ENCODE data around the gene ST13.
"Not testable (repeated sequence)": the region's sequence is repeated elsewhere in the genome, so short reads cannot be mapped to it uniquely, and the experiment has no call there.

Gene ST13

DNA sequence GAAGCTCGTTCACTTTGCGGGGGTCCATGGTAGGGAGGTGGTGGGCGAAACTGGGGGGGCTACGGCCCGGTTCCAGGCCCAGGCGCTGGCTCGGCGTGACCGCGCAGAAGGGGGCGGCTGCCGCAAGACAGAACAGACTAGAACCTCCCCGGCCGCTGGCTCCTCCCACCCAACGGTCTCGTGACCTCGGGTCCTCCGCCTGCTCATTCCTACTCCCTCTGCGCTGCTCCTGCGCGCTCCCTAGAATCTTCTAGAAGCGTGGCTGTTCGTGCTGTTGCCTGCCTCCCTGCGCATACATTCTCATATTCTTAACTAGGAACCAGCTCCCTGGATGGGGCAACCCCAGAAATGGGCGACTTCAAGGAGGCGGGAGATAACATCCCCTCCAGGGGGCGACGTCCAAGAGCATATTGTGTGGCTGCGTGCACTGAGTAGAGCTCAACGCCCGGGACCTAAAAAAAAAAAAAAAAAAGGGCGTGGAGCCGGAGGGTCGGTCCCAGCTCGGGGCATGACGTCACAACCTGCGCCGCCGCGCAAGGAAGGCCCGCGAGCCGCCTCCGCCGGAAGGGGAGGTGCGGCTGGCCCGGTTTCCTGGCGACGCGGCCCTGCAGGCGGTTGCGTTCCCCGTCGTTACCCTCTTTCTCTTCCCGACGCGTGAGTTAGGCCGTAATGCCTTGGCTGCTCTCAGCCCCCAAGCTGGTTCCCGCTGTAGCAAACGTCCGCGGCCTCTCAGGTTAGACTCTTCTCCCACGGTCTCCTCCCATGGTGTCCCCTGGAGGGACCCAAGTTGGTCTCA is at the start of gene ST13, which contains the start of gene XPNPEP3:
Gene ST13, minus strand, starts transcription at position 127 of the 796 bp plus-strand sequence. Its CDS starts 99 bp downstream, at position 28.
Gene XPNPEP3, plus strand, starts transcription at position 636 of the 796 bp plus-strand sequence. Its CDS starts 34 bp downstream, at position 670.
- DNase-seq, result peak; percentile 93

DNA sequence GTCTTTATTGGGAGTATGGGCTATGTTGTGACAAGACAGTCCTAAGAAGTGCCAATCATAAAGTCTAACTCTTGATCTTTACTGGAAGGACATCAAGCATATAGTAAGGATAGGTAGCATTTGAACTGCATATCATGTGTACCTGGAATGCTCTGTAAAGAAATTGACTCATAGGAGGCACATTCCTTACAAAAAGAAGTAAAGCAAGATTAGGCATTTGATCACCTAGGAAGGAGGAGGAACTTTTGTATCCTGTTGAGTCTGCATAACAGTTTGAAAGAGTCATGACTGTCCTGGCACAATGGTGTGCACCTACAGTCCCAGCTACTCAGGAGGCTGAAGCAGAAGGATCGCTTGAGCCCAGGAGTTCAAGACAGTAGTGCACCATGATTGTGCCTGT is 47.7 kb upstream of the ST13 start:
- DNase-seq, result no peak

DNA sequence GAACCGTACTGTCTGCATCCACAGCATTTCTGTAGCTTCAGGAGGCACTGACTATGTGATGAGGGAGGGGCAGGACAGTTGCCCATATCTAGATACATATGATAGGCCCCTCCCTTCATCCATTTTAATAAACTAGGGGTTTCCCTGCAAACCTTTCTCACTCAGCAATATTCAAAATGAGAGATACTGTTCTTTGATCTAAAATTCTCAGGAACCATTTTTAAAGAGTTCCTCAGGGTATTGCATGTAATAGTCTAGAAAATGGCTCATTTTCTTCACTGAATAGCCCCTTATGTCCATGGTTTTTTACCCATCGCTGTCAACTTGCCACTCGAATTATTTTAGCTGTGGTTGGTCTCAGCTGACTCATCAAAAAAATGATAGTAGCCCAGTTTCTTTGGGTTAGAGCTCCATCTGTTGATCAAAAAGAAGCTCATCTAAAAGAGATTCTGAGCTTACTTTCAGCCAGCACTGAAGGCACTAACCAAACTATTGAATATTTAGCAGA is 42.5 kb upstream of the ST13 start:
- DNase-seq, result peak; percentile 63

DNA sequence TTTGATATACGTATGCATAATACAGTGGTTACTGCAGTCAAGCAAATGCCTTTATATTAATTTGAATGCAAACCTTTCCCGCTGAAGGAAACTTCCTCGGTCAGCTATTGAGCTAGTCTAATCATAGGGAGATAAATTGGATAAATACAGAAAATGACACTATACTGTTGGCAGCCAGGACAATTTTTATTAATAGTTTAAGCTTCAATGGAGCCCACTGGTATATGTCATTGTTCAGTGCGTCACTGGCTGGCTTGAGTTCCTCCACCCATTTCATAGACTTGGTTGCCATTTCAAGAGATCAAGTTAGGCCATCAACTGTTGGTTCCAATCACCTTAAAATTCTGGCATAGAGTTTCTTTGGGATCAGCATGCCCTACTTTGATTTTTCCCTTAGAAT is 38.0 kb upstream of the ST13 start:
- DNase-seq, result no peak

DNA sequence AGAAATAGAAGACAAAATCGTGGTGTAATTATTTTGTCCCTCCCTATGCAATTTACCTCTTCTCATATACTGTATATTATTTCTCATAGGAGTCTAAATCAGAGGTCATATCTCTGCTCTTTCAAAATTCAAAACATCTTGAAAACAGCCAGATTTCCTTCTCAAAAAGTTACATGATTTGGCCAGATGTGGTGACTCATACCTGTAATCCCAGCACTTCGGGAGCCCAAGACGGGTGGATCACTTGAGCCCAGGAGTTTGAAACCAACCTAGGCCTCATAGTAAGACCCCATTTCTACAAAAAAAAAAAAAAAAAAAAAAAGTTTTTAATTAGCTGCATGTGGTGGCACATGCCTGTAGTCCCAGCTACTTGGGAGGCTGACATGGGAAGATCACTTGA is 34.4 kb upstream of the ST13 start:
- peak; percentile 61 for DNase-seq

DNA sequence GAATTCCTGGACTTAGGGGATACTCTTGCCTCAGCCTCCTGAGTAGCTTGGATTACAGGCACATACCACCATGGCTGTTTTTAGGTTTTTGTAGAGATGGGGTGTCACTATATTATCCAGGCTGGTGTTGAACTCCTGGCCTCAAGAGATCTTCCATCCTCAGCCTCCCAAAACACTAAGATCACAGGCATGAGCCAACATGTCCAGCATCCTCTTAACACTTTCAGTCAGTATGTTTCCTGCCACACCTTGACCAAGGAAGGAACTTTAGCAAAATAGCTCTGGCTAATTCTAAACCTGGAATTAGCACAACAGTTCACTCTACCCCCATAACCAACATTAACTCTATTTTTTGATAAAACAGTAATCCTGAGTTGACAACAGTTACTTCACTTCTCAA is 32.7 kb upstream of the ST13 start:
- no peak for DNase-seq

DNA sequence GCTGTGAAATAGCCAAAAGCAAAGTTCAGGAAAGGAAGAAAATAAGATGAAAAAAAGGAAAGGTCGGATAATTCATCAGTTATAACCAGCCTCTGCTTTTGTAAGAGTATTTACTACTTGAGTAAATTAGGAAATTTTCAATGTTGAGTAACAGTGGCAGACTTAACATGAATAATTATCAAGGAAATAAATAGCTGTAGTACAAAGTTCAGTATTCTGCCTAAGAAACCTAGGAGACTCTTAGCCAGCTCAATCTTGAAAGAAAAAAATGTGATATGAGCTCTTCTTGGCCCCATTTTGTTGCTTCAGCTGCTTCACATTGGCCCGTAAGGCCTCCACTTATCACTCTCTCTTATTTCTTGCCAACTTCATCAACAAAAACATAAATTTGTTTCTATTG is 22.5 kb upstream of the ST13 start:
- no peak for DNase-seq

DNA sequence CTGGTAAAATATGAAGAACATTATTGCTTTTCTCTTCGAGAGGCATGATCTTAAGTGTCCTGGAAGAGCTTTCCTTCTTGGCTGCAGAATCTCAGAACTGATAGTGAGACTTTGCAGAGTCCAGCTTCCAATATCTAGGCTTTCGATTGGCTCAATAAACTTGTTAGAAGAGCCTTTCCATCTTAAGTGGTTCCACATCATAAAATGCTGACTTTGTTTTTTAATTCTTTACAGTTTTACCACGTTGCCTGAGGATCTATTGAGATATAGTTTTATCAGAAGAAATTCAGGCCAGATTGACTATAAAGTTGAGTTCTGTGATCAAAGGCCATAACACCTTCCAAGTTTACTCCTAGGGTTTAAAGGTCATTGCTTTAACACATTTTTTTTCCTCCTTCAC is 21.0 kb upstream of the ST13 start:
- no peak for DNase-seq

DNA sequence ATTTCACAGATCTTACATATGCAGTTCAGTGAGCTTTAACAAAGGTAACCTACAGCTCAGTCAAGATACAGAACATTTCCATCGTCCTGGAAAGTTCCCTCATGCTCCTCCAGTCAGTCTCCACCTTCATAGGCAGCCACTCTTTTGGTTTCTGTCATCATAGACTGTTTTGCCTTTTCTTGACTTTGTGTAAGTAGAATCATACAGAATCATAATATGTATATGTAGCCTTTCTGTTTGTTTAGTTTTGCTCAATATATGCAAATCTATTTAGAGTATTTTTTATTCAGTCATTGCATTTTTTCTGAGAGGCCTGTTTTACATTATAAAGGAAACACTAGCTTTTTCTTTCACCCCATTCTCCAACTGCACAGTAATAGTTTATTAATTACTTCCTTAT is 20.5 kb upstream of the ST13 start:
- no peak for DNase-seq

DNA sequence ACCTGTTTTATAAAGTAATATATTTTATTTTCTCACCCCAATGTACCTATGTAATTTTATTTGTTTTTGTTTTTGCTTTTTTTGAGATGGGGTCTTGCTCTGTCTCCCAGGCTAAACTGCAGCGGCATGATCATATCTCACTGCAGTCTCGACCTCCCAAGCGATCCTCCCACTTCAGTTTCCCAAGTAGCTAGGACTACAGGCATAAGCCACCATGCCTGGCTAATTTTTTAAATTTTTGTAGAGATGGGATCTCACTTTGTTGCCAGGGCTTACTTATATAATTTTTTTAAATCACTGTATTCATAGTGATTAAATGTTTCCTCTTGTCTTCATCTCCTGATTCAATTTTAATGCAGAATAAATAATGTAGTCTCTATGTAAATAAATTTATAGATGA is 18.7 kb upstream of the ST13 start:
- no peak for DNase-seq

DNA sequence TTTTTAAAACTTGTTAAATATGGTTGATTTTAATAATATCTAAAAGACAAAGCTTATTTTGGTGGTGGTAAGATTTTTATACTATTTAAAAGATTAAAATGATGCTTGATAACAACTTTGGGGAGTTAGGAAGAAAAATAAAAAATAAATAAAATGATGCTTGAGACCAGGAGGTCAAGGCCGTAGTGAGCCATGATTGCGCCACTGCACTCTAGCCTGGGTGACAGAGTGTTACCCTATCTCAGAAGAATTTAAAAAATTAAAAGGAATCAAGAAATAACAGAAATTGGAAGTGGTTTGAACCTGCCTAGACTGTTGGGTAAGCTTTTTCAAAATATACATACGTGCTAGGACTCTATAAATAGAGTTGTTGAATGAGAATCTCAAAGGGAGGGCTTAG is 17.6 kb upstream of the ST13 start:
- no peak for DNase-seq

DNA sequence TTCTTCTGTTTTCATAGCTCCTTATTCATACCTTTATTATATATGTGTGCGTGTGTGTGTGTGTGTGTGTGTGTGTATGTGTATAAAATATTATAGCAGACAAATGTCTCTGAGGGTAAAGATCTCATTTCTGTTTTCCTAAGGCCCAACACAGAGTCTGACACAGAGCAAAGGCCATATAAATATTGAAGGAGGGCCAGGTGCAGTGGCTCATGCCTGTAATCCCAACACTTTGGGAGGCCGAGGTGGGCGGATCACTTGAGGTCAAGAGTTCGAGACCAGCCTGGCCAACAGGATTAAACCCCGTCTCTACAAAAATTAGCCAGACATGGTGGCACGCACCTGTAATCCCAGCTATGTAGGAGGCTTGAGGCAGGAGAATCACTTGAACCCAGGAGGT is 11.9 kb upstream of the ST13 start:
- not testable (repeated sequence) for DNase-seq

DNA sequence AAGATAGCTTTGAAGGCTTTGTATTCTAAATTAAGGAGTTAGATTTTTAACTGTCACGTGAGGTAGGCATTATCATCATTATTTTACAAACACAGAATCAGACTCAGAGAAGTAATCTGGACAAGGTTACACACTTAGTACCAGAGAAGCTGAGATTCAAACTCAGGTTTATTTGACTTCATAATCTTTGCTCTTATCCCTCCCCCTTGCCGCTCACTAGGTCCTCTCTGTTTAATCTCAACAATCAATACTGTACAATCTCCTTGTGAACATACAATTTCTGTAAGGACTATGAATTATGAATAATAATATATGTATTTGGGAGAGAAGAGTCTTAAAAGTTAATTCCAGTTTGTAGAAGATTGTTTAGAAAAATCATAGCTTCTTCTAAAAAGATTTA is 10.7 kb upstream of the ST13 start:
- DNase-seq, result no peak

DNA sequence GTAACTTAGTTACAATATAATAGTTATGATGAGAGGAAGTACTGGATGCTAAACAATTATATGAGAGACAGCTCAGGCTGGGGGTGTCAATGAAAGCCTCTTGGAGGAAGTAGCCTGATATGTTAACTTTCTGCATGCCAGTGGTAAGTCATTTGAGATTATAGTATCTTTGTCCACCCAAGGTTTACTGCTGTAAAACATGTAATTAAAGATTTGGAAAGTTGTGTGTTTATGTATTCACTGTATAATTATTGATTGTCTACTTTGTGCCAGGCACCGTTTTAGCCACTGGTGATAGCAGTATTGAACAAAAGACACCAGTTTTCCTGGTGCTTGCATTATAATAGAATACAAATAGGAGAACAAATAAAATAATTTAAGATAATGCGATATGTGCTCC is 6.1 kb upstream of the ST13 start:
- no peak for DNase-seq

DNA sequence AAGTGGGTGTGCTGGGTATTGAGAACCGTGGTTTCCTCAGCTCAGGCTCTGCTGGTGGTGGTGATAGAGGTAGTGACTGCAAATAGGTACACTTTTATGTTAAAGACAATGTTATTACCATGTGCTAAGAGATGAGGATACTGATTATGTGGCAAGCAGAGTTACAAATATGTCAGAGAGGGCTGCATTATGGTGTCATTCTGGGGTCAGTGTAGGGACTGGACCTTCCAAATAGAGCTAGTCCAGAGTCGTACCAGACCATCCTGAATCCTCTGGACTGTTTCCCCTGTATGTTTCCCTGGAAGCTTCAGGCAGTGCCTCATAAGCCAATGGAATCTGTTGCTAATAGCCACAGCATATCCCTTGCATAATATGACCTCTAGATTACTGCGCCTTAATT is 5.6 kb upstream of the ST13 start, which contains the start of gene DNAJB7:
Gene DNAJB7, minus strand, starts transcription at position 101 of the 400 bp plus-strand sequence. CDS start 119 bp downstream, outside the sequence.
- DNase-seq, result no peak

DNA sequence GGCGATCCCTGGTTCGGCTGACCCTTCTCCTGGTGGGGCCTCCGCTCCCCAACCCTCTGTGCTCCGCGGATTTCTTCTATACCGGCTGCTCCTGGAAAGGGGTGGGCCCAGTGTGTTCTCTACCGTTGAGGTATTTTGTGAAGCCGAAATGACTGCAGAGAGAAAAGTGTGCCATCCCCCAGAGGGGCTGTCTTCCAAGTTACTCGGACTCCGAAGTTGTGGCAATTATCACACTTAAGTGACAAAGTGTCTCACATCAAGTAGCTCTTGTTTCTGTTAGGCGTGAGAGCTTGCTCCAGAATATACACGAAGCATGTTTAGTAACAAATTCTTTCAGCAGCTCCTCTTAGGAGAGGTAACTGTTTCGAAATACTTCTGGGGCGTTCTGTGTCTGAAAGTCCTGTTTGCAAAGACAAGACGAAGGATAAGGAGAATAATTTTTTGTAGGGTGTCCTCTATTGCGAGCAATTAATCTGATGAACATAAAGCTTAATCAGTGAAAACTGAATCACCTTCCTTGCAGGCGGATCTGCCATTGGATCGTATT is 943 bp upstream of the ST13 start:
- DNase-seq, result no peak

DNA sequence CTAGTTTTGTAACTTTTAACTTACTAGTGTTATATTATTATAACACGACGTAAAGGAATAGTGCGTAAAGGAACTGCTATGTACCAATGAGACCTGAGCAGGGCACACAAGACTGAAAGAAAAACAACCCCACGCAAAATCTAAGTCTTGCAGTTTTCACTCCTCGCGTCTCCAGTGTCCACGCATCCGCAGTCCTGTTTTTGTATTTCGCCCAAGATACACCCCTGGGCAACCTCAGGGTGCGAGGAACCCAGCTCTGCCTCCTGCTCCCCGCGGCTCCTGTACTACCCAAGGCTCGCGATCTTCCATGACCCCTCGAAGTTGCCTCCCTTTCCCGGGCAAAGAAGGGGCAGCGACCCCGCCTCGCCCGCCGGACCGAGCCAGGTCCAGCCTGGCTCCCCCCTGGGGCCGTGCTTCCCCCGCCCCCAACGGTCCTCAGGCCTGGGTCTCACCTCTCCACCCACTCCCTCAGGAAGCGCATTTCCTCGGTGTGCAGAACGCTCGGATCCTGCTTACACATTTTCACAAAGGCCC is 393 bp downstream of the ST13 start:
- peak; percentile 19 for DNase-seq

DNA sequence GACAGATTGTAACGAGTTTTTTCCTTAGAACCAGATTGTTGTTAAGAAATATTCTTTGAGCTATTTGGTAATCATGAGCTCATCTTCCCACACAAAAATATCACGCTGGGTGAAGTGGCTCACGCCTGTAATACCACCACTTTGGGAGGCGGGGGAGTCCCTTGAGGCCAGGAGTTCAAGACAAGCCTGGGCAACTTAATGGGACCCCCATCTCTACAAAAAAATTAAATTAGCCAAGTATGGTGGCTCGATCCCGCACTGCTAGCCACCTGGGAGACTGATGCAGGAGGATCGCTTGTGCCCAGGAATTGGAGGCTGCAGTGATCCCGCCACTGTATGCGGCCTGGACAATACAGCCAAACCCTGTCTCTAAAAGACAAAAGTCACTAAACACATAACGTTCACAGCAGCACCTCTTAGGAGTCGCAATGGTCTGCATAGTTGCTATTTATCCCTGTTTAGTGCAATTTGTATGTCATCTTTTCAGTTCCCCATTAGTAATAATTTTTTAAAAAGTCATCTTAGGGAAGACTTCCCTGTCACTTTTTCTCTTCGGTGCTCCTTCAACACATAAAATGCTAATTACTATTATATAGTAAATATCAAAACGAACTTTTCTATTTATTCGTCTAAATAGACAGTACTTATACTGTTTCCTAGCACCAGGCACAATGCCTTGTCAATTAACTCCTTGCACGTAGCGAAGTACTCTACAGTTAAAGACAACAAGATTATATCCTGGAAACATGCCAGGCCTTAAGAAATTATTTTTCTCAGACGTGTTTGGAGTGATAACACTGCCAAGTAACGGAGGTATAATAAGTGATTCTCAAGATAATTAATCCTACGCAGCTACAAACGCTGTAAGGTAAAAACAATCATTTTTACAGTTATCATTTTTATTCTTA is 1.1 kb downstream of the ST13 start:
- peak; percentile 16 for DNase-seq

DNA sequence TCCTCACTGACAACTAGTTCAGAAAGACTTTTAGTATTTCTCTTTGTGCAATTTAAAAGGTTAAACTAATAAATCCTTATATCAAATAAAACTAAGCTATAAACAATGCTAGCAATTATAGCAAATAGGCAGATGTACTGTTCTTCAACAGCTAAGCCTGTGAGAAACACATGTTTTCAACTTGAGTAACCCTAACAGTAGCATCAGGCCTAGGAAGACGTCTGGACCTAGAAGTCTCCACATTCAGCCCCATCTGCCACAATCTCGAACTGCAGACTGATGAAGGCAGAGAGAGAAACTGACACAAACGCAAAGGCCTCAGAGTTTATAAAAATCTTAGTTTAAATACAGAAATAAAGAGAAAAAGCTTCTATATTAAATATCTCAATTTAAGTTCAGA is 2.5 kb downstream of the ST13 start:
- peak; percentile 15 for DNase-seq

DNA sequence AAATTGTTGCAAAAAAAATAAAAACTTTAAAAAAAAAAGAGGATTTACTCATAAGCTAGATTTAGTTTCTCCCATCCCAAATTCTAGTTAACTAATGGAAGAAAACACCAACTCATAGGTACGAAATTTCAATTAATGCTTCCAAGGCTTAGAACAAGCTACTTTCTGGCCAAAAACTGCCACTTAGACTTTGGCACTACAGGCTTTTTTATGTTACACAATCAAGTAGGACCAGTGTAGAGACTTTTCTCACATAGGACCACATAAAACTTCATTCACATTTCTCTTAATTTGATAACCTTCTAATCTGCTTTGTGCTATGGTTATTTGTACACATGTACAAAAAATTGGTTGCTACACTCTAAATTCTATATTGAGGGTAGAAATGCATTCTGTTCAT is 3.1 kb downstream of the ST13 start:
- DNase-seq, result no peak

DNA sequence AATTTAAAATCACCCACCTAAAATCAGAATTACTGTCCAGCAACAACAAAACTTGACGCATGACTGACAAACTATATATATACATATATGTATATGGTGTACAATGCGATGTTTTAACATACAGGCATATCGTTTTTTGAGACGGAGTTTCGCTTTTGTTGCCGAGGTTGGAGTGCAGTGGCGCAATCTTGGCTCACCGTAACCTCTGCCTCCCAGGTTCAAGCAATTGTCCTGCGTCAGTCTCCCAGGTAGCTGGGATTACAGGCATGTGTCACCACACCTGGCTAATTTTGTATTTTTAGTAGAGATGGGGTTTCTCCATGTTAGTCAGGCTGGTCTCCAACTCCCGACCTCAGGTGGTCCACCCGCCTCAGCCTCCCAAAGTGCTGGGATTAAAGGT is 10.6 kb downstream of the ST13 start:
- DNase-seq, result not testable (repeated sequence)

DNA sequence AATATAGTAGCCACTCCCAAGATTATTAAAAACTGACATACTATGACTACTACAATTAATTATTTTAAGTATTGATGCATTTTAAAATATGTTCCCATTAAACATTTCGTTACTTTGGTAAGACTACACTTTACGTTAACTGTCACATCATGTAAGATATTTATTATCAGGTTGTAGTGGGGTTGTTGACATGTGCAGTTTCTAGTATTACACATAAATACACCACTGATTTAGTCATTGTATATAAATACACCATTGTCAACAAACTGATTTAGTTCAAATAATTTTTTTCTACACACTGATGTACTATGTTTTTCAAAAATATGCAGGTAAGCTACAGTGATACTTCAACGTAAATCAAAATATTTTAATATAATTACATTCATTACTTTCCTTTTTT is 11.5 kb downstream of the ST13 start:
- no peak for DNase-seq

DNA sequence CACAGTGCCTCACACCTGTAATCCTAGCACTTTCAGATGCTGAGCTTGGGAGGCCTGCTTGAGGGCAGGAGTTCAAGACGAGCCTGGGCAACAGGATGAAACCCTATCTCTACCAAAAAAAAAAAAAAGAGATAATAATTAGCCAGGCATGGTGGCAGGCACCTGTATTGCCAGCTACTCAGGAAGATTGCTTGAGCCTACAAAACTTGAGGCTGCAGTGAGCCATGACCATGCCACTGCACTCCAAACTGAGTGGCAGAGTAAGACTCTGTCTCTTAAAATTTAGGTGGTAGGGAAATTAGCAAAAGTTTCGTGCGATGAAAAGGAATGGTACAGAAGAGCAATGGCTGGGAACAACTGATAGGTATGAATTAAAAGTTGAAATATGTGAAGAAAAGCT is 18.0 kb downstream of the ST13 start:
- DNase-seq, result no peak
